Endothelial cell of umbilical vein (primary cell): ENCODE results near the gene DUSP22. TPM values are rescaled to one million over a fixed set of nuclear protein-coding genes. Genes with fewer than 3 reads are reported as not detected.

ENCODE experiments used
- BruUV-seq: library from RNA; stranded (reverse); fragments of 400-500 nt; replicated peaks from 2 replicates; lab custom pipeline; 2021; lab: Mats Ljungman, UMichigan
- CTCF ChIA-PET: fragments of 300-600, 350-600 bp; sonication (Branson Sonifier 250); formaldehyde crosslinking; loops from one replicate; lab custom pipeline; 2021; ENCODE audit warnings: antibody characterized with exemption, inconsistent platforms; lab: Charles Lee
- POLR2A ChIA-PET: fragments of 300-600, 350-600 bp; sonication (Branson Sonifier 250); formaldehyde crosslinking; loops from one replicate; lab custom pipeline; 2021; ENCODE audit warnings: antibody characterized with exemption, inconsistent platforms; lab: Charles Lee
- DNase-seq: peaks from one replicate; pipeline ENCODE4 v3.0.0-alpha.2; 2011; ENCODE audit warnings: low read depth, low spot score
- FAIRE-seq: peaks from 2 replicates; lab custom pipeline; 2011; peaks lifted over from hg19 to GRCh38; lab: Jason Lieb, UNC
- H2AFZ ChIP-seq: 2 replicates; pipeline ENCODE4 v1.6.0; 2012; ENCODE audit warnings: low read depth, low read length, control low read depth, inconsistent platforms
- H3K27ac ChIP-seq: 2 replicates; pipeline ENCODE4 v1.5.1; 2011; ENCODE audit warnings: low read depth, mild to moderate bottlenecking, control low read depth, low read length, moderate library complexity; ENCODE audit not compliant: insufficient read depth
- H3K27me3 ChIP-seq, 2 experiments: 2 replicates each; pipeline versions ENCODE4 v1.6.0 to v1.6.1; 2011; ENCODE audit warnings: low read length in 2 of 2, mixed read lengths in 1 of 2; ENCODE audit not compliant: control insufficient read depth in 2 of 2, insufficient read depth in 2 of 2
- H3K36me3 ChIP-seq, 2 experiments: 2 replicates in 1 of 2; 3 replicates in 1 of 2; pipeline ENCODE4 v1.5.1; 2011; ENCODE audit warnings: low read length in 2 of 2, mild to moderate bottlenecking in 1 of 2, moderate library complexity in 1 of 2; ENCODE audit not compliant: control insufficient read depth in 2 of 2, insufficient read depth in 2 of 2; ENCODE audit errors: extremely low read depth in 1 of 2
- H3K4me1 ChIP-seq: 3 replicates; pipeline ENCODE4 v1.5.1; 2011; ENCODE audit warnings: mild to moderate bottlenecking, low read length; ENCODE audit not compliant: control insufficient read depth, insufficient read depth; ENCODE audit errors: extremely low read depth
- H3K4me2 ChIP-seq: 2 replicates; pipeline ENCODE4 v1.6.1; 2011; ENCODE audit warnings: low read length, control low read depth, mixed read lengths; ENCODE audit not compliant: insufficient read depth
- H3K4me3 ChIP-seq, 3 experiments: fragments of 200-600 bp in 1 of 3; sonication (generic), shearing (Covaris generic) in 1 of 3; replicated peaks in 1 of 3; 2 replicates each; pipeline ENCODE4 v1.5.1; 2011 to 2016; ENCODE audit warnings: control low read depth in 3 of 3, low read length in 3 of 3, mild to moderate bottlenecking in 2 of 3, inconsistent platforms in 1 of 3, low read depth in 1 of 3, moderate library complexity in 1 of 3; ENCODE audit not compliant: insufficient read depth in 1 of 3
- H3K79me2 ChIP-seq: 2 replicates; pipeline ENCODE4 v1.6.0; 2012; ENCODE audit warnings: low read length, inconsistent platforms; ENCODE audit not compliant: control insufficient read depth, insufficient read depth
- H3K9ac ChIP-seq: replicated peaks from 2 replicates; pipeline ENCODE3; 2011; ENCODE audit warnings: low read length, control low read depth; ENCODE audit not compliant: insufficient read depth; ENCODE audit errors: extremely low read depth
- H3K9me1 ChIP-seq: replicated peaks from 3 replicates; pipeline ENCODE4 v1.6.0; 2011; ENCODE audit warnings: mild to moderate bottlenecking, low read length; ENCODE audit not compliant: control insufficient read depth, insufficient read depth; ENCODE audit errors: extremely low read depth
- H3K9me3 ChIP-seq: replicated peaks from 2 replicates; pipeline ENCODE4 v1.5.1; 2012; ENCODE audit warnings: low read length, inconsistent platforms; ENCODE audit not compliant: control insufficient read depth, insufficient read depth
- H4K20me1 ChIP-seq: replicated peaks from 2 replicates; pipeline ENCODE3; 2011; ENCODE audit warnings: mild to moderate bottlenecking, low read length; ENCODE audit not compliant: control insufficient read depth, insufficient read depth; ENCODE audit errors: extremely low read depth
- EZH2 ChIP-seq: IDR thresholded peaks from 2 replicates; pipeline ENCODE4 v1.6.1; 2012; ENCODE audit warnings: borderline replicate concordance, low read depth, mild to moderate bottlenecking, moderate library complexity, low read length, inconsistent platforms; ENCODE audit not compliant: severe bottlenecking
- FOS ChIP-seq: IDR thresholded peaks from 2 replicates; pipeline ENCODE4 v1.6.1; 2011; ENCODE audit warnings: mild to moderate bottlenecking, low read length, moderate library complexity, borderline replicate concordance; ENCODE audit not compliant: insufficient read depth
- GATA2 ChIP-seq: IDR thresholded peaks from 2 replicates; pipeline ENCODE4 v1.7.0; 2011; ENCODE audit warnings: low read depth, mild to moderate bottlenecking, moderate library complexity, mixed read lengths, low read length; ENCODE audit not compliant: insufficient read length, insufficient read depth
- JUN ChIP-seq: IDR thresholded peaks from 2 replicates; pipeline ENCODE4 v1.6.1; 2011; ENCODE audit warnings: borderline replicate concordance, low read depth; ENCODE audit not compliant: insufficient read length, insufficient read depth
- MAX ChIP-seq: IDR thresholded peaks from 2 replicates; pipeline ENCODE4 v1.6.1; 2011; ENCODE audit not compliant: insufficient read depth, insufficient read length
- MYC ChIP-seq: IDR thresholded peaks from one replicate; pipeline ENCODE4 v1.6.1; 2011; ENCODE audit warnings: mild to moderate bottlenecking, low read depth, low read length
- POLR2A ChIP-seq: IDR thresholded peaks from 2 replicates; pipeline ENCODE4 v1.6.1; 2012; ENCODE audit warnings: low read depth, mild to moderate bottlenecking, control low read depth, low read length
- dilution Hi-C: fragments of 300-500 bp; cut with MboI; formaldehyde crosslinking; loops from one replicate; pipeline ENCODE4 v1.15.0; 2019; ENCODE audit warnings: low sequenced_read_pairs; ENCODE audit not compliant: extremely low pct_ligation_motif_present
- intact Hi-C: fragments of 100-400 bp; cut with micrococcal nuclease; formaldehyde crosslinking; loops from one replicate; pipeline ENCODE4 v1.10.0; 2022
- polyA plus RNA-seq, 4 experiments: library from polyadenylated mRNA; depleted of rRNA in 3 of 4; stranded (reverse) in 3 of 4; unstranded in 1 of 4; fragments of >200 nt; gene quantifications; 2 replicates each; pipeline versions ENCODE4 v1.2.1 to v1.2.3, GENCODE V29; 2011 to 2012; ENCODE audit warnings: missing spikeins in 1 of 4
- total RNA-seq: library from RNA; stranded (reverse); gene quantifications from 2 replicates; pipeline ENCODE4 v1.2.3, GENCODE V29; 2021
- TF ChIP-seq, protein P1 (sequence below), 2 donors: IDR thresholded peaks; 1 replicate in 1 of 2; 2 replicates in 1 of 2; pipeline ENCODE4 v1.5.1; 2011; ENCODE audit warnings: low read length in 2 of 2, mild to moderate bottlenecking in 2 of 2, moderate library complexity in 2 of 2, control low read depth in 1 of 2, inconsistent platforms in 1 of 2, low read depth in 1 of 2; ENCODE audit not compliant: insufficient read depth in 1 of 2; ENCODE audit errors: extremely low read depth in 1 of 2

Gene DUSP22
- total and polyA plus RNA-seq, 2 donors (not counting 3 experiments of a cell fraction or from before 2014, with no cell fraction given): 23.2 to 33.9 TPM

DNA sequence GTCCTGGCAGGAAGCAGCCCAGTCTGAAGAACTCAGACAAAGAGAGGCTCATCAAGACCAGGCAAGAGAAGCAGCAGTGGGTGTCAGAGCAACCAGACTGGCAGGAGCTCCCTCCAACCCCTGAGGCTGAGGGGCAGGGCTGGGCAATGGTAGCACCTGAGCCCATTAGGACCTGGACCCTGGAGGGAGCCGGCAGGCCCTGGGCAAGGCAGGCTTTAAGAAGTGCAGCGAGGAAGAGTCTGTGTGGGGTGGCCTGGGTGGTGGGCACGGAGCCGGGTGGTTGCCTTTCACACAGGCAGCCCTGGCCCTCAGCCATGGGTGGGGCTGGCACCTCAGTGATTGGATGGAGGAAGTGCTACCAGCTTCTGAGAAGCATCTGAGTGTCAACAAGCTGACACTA is 66.1 kb downstream of the DUSP22 start:
- H3K9ac ChIP-seq: no peak overlapping the region
- ChIA-PET CTCF (no interaction called here), POLR2A (no interaction called here)
- dilution Hi-C loops (no loop called here), intact Hi-C loops (loop anchor here (2.0 kb wide), 1 partner anchor 66 kb away; the partner anchor contains the start of gene DUSP22)
- no peaks in the 10 kb centered on the region for H3K27me3 ChIP-seq
- peaks cover 3% of the 10 kb centered on the region for H3K9me3 ChIP-seq
- H3K4me3 ChIP-seq: no peak overlapping the region
- no TSS peak for BruUV-seq
- H3K9me1 ChIP-seq: no peaks in the 10 kb centered on the region
- FAIRE-seq (no peak), DNase-seq (no peak)
- H2AFZ ChIP-seq: no peak overlapping the region
- no peaks in the 10 kb centered on the region for H3K79me2 ChIP-seq
- no peaks in the 10 kb centered on the region for H4K20me1 ChIP-seq
- no peaks in the 10 kb centered on the region for H3K4me1 ChIP-seq
- H3K4me2 ChIP-seq: no peak overlapping the region
- no peaks in the 10 kb centered on the region for H3K36me3 ChIP-seq
- TF ChIP-seq MAX: no peak
- TF ChIP-seq, protein P1, sequence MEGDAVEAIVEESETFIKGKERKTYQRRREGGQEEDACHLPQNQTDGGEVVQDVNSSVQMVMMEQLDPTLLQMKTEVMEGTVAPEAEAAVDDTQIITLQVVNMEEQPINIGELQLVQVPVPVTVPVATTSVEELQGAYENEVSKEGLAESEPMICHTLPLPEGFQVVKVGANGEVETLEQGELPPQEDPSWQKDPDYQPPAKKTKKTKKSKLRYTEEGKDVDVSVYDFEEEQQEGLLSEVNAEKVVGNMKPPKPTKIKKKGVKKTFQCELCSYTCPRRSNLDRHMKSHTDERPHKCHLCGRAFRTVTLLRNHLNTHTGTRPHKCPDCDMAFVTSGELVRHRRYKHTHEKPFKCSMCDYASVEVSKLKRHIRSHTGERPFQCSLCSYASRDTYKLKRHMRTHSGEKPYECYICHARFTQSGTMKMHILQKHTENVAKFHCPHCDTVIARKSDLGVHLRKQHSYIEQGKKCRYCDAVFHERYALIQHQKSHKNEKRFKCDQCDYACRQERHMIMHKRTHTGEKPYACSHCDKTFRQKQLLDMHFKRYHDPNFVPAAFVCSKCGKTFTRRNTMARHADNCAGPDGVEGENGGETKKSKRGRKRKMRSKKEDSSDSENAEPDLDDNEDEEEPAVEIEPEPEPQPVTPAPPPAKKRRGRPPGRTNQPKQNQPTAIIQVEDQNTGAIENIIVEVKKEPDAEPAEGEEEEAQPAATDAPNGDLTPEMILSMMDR (IDR thresholded peaks at IDR 0.05; ENCODE audit: extremely low read depth in 1 of 2, insufficient read depth in 1 of 2, low read depth in 1 of 2, low read length in 2 of 2): no peak
- TF ChIP-seq EZH2: no peak
- no peak for TF ChIP-seq POLR2A
- no peak for TF ChIP-seq FOS
- TF ChIP-seq JUN: no peak
- H3K27ac ChIP-seq: no peak overlapping the region

- peaks cover 4% of the 10 kb centered on the region for H3K9me3 ChIP-seq
Observed at GRCh38 chr6:358847-359246, 66.6 kb downstream of the DUSP22 start.

More at GRCh38 chr6:358847-359246, 66.6 kb downstream of the DUSP22 start:
- Histone ChIP-seq H3K36me3 (no peaks in the 10 kb centered on the region), H3K9me1 (no peaks in the 10 kb centered on the region), H4K20me1 (no peaks in the 10 kb centered on the region), H3K79me2 (no peaks in the 10 kb centered on the region), H3K4me1 (no peaks in the 10 kb centered on the region), H3K9ac (no peak overlapping the region), H3K27me3 (no peaks in the 10 kb centered on the region), H3K4me2 (no peak overlapping the region), H2AFZ (no peak overlapping the region), H3K27ac (no peak overlapping the region), H3K4me3 (no peak overlapping the region)
- no peak for TF ChIP-seq MAX
- TF ChIP-seq GATA2: no peak
- TF ChIP-seq MYC: no peak
- TF ChIP-seq, protein P1 (IDR thresholded peaks at IDR 0.05; ENCODE audit: extremely low read depth in 1 of 2, insufficient read depth in 1 of 2, low read depth in 1 of 2, low read length in 2 of 2): no peak
- no peak for TF ChIP-seq JUN
- POLR2A ChIA-PET: no interaction called here
- CTCF ChIA-PET: no interaction called here
- dilution Hi-C loops (no loop called here), intact Hi-C loops (loop anchor here (2.0 kb wide), 1 partner anchor 66 kb away; the partner anchor contains the start of gene DUSP22)
- no peak for DNase-seq
- FAIRE-seq: no peak
- no TSS peak for BruUV-seq
